ENCODE data around the gene IQSEC1.

DNA sequence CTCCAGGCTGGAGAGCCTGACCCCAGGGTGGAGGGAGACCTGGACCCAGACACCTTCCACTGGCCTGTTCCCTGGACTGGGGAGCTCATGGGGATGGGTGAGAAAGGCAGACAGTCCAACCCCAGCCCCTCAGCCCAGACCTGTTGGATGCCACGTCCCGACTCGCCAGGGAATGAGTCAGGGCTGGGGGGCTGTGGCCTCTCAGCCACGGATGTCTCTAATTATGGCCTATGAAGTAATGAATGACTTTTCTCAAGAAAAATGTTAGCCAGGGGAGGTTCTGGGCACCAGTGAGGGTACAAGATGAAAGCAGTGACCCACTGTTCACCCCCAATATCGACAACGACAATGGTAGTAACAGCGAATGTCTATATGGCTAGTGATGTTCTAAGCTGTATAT lies 124.9 kb downstream of the IQSEC1 start:
- TF ChIP-seq EZH2 (IDR thresholded peaks at IDR 0.05; ENCODE audit: borderline replicate concordance, low read depth, low read length, poor library complexity, severe bottlenecking) (no peak), CTCF (conservative IDR thresholded peaks at IDR 0.05; ENCODE audit: low read depth, low read length) (no peak)

All from A673 (cell line).